Measurements from ENCODE around the gene DNPEP. TPM values are rescaled to one million over a fixed set of nuclear protein-coding genes. Genes with fewer than 3 reads are reported as not detected.

DNPEP gene
- total RNA-seq, 1 donor from 2014 or later: 85.1 TPM

- Mint-ChIP-seq H3K36me3 (no peaks in the 10 kb centered on the region), H3K9me3 (no peaks in the 10 kb centered on the region), H3K27me3 (ENCODE audit: low read depth) (peaks cover 5% of the 10 kb centered on the region), H3K4me1 (peaks cover 5% of the 10 kb centered on the region), H3K4me3 (peak overlapping the region; percentile 15), H3K27ac (no peak overlapping the region)
- DNase-seq (ENCODE audit: low spot score in 2 of 2, unreplicated experiment in 2 of 2): no peak
- TF ChIP-seq CTCF (IDR thresholded peaks at IDR 0.05; ENCODE audit: unreplicated experiment): no peak
Measured at GRCh38 chr2:219434468-219434717, 46.7 kb upstream of the DNPEP start.

- Mint-ChIP-seq H3K27ac (no peak overlapping the region), H3K27me3 (ENCODE audit: low read depth) (peaks cover 5% of the 10 kb centered on the region), H3K9me3 (no peaks in the 10 kb centered on the region), H3K4me1 (peaks cover 8% of the 10 kb centered on the region), H3K36me3 (no peaks in the 10 kb centered on the region), H3K4me3 (peak overlapping the region; percentile 15)
- DNase-seq (ENCODE audit: low spot score in 2 of 2, unreplicated experiment in 2 of 2): no peak
- TF ChIP-seq CTCF (IDR thresholded peaks at IDR 0.05; ENCODE audit: unreplicated experiment): no peak
Measured at GRCh38 chr2:219433666-219434467, 46.2 kb upstream of the DNPEP start.

GRCh38 chr2:219430633-219431615, 43.2 kb upstream of the DNPEP start:
- H3K9me3 Mint-ChIP-seq: no peaks in the 10 kb centered on the region
- H3K4me3 Mint-ChIP-seq: no peak overlapping the region
- no peaks in the 10 kb centered on the region for H3K36me3 Mint-ChIP-seq
- peaks cover 8% of the 10 kb centered on the region for H3K4me1 Mint-ChIP-seq
- no peak for DNase-seq (ENCODE audit: low spot score in 2 of 2, unreplicated experiment in 2 of 2)
- peaks cover 4% of the 10 kb centered on the region for H3K27me3 Mint-ChIP-seq (ENCODE audit: low read depth)
- no peak overlapping the region for H3K27ac Mint-ChIP-seq
- TF ChIP-seq CTCF (IDR thresholded peaks at IDR 0.05; ENCODE audit: unreplicated experiment): no peak

GRCh38 chr2:219429958-219430606, 42.4 kb upstream of the DNPEP start:
- Mint-ChIP-seq H3K27me3 (ENCODE audit: low read depth) (peaks cover 2% of the 10 kb centered on the region), H3K9me3 (no peaks in the 10 kb centered on the region), H3K4me1 (peaks cover 8% of the 10 kb centered on the region), H3K4me3 (no peak overlapping the region), H3K36me3 (no peaks in the 10 kb centered on the region), H3K27ac (no peak overlapping the region)
- TF ChIP-seq CTCF (IDR thresholded peaks at IDR 0.05; ENCODE audit: unreplicated experiment): no peak
- no peak for DNase-seq (ENCODE audit: low spot score in 2 of 2, unreplicated experiment in 2 of 2)

- no peak overlapping the region for H3K4me3 Mint-ChIP-seq
- no peak overlapping the region for H3K27ac Mint-ChIP-seq
- H3K36me3 Mint-ChIP-seq: no peaks in the 10 kb centered on the region
- no peak for TF ChIP-seq CTCF (IDR thresholded peaks at IDR 0.05; ENCODE audit: unreplicated experiment)
- peaks cover 15% of the 10 kb centered on the region for H3K4me1 Mint-ChIP-seq
- no peak for DNase-seq (ENCODE audit: low spot score in 2 of 2, unreplicated experiment in 2 of 2)
- no peaks in the 10 kb centered on the region for H3K9me3 Mint-ChIP-seq
- H3K27me3 Mint-ChIP-seq (ENCODE audit: low read depth): peaks cover 2% of the 10 kb centered on the region
Measured at GRCh38 chr2:219428469-219428868, 40.8 kb upstream of the DNPEP start.
